Middle frontal gyrus (tissue), 1 donor: Measurements from ENCODE around the gene PRKN.

Experiments
- DNase-seq: peaks from one replicate; pipeline ENCODE4 v3.0.0-alpha.2; 2015; ENCODE audit warnings: low spot score; ENCODE audit errors: extremely low spot score

PRKN gene

DNA sequence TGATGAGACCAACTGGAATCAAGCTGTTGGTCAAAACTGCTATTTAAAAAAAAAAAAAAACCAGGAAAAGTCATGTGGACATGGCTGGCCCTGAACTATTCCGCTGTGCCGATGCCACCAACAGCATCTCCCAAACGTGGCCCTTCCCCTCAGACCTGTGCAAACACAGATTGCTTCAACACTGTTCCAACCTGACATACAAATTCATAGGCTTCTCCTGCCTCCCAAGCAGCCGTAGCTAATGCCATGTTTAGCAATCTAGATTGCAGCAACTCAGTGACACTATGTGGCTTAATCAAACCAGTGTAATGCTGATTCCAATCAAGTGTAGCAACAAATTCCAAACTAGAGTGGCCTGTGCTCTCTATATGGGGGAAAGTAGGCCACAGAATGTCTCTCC, 16.2 kb downstream of the PRKN start:
- no peak for DNase-seq

DNA sequence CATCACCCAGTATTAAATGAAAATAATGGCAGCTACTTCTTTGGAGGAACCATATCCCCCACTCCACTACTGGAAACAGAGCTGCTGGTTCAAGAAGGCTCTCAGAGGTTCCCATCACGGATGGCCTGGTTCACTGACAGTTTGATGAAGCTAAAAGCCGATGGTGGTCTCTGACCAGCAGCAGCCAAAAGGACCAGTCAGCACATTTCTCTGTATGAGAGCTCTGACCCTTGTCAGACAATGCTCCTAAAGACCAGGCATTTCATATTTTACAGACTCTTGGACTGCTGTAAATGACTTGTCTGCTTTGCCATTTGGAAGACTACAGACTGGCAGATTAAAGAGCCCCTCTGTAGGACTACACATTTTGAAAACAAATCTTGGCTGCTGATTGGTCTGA, 16.6 kb downstream of the PRKN start:
- no peak for DNase-seq

DNA sequence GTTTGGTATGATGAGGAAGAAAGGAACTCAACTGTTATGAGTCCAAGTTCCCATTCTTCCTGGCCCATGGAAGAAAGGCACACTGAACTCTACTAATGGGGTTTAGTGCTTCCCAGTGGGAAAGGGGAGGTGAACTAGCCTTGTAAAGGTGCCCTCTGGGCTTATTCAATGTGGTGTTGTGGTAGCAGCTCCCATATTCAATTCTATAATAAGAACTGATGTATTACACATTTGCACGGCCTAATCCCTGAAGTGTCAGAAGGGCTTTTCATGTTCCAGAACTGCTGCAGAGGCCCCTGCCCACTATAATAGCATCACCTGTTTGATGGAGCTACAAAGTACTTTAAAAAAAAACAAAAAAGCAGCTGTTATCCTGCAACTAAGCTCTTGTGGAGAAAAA, 17.1 kb downstream of the PRKN start:
- no peak for DNase-seq

DNA sequence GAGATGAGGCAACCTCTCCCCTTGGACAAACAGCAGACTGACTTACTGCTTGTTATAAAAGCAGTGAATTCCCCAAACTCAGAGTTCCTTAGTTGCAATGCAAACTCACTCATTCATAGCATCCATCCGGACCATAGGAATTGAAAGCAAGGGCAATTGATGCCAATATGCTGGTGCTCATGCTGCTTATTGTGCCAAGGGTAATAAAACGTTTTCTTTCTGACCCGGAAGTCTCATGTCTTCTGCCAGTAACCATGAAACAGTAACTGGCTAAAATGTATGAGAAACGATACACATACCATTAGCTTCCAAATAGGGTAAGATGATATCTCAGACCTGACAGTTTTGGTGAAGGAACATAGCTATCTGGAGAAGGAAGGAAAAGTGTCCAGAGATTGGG, 18.1 kb downstream of the PRKN start:
- no peak for DNase-seq

DNA sequence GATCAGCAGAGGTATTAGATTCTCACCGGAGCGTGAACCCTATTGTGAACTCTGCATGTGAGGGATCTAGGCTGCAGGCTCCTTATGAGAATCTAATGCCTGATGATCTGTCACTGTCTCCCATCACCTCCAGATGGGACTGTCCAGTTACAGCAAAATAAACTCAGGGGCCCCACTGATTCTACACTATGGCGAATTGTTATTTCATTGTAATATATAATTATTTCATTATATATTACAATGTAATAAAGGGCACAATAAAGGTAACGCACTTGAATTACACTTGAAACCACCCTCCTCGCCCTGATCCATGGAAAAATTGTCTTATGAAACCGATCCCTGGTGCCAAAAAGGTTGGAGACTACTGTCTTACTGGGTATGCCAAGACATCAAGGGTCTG, 18.6 kb downstream of the PRKN start:
- peak; percentile 87 for DNase-seq

DNA sequence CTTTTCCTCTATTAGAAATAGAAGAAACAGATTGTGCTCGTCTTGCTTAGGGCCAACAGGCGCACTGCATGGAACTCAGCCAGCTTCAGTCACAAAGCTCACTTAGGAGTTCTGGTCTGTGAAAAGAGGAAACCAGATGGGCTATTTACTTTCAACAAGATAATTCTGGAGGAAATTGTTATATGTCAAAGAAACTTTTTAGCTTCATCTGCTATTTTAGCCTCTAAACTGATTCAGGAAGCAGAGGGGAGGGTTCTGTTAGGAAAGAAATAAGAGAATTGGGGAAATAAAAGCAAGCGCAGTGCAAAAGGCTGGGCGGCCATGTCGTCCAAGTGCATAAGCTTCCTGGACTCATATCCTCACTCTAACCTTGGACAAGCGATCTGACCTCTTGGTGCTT, 21.3 kb downstream of the PRKN start:
- no peak for DNase-seq

DNA sequence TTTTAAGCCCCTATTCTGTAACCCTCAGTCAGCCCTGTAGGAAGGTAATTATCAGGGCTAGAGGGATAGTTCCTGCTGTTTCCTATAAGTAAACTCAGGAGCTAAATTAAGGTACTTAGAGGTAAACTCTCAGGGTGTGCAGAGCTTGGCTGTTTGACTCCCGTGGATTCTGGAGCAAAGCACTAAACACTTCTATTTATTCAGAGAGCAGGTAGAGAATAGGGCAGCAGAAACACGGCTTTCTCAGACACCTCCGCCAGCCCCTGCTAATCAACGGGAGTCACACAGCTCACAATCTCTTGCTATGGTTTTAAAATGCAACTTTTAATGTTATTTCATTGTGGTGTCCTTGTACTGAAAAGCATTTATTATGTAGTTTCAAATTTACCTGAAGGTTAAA, 21.8 kb downstream of the PRKN start:
- no peak for DNase-seq

DNA sequence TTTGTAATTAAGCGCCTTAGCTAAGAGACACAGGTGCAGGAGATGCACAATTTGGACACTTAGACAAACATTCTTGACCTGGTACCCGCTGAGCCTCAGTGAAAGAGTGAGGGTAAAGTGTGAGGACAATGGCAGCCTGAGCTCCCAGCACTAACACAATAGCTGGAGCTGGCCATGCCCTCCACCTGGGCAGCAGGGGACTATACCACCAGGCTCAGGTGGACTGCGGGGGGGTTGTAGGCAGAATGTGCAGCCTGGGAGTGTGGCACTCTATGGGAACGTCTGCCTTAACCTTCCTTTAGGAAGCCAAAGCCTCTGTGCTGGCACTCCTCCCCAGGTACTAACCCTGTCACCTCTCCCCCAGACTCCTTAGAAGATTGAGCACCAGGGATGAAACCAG, 23.6 kb downstream of the PRKN start:
- DNase-seq, result no peak

DNA sequence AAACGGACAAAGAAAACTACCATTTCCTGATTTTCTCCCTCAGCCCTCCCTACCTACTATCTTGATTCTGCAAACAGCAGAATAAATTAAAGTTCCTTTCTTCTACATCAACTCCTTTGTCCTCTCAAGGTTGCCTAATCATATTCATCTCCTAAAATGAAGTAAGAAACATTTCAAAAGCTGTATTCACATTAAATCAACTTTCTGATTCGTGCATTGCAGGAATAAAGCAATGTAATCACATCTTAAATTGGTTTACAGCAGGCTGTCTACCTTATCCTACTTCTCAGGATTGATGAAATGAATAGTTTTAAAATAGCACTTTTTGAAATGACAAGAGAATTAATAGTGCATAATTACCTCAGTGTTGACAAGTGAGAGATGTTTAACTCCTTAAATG, 25.1 kb downstream of the PRKN start:
- no peak for DNase-seq

DNA sequence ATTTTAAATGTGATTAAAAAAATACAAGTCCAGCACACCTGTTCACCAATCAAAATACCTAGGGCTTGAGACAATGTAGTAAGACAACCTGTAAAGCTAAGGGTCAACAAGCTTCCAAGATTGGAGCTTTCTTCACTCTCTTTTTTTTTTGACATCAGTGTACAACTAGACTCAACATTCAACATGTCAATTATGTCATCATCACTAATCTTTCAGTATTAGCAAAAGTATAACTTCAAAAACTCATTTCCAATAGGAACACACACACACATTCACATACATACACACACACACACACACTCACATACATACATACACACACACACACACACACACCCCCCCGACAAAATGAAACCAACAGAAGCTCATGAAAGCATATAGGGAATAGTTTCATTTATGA, 26.0 kb downstream of the PRKN start:
- no peak for DNase-seq

DNA sequence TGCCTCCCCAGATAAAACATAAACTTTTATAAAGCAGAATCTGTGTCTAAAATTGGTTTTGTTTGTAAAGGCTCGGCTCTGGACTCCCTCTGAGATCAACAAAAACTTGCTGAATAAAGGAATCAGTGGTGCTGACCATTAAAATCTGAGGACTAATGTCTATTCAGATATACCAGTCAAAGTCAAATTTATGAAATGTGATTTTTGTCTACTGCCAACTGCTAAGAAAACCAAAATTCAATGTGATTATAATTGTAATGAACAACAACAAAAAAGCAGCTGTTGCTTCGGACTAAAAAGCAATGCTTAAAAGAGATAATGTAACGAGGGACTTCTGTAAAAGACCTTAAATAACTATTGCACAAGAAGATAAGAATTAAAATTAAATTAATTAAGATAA, 26.6 kb downstream of the PRKN start:
- no peak for DNase-seq

DNA sequence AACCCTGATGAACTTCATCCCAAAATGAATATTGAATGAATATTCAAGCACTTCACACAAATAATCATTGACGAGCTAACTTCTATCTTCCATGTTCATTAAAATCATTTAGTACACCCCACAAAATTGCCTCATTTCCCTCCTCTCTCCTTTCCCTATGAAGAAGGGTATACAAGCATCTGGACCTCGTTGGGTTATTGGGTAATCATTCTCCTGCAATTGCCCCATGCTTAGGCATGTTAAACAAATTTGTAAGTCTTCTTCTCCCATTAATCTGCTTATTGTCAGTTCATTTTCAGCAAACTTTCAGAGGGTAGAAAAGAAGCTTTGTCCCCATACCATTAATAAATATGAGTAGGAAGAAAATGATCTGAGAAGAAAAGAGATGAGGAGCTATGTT, 27.6 kb downstream of the PRKN start:
- DNase-seq, result no peak

DNA sequence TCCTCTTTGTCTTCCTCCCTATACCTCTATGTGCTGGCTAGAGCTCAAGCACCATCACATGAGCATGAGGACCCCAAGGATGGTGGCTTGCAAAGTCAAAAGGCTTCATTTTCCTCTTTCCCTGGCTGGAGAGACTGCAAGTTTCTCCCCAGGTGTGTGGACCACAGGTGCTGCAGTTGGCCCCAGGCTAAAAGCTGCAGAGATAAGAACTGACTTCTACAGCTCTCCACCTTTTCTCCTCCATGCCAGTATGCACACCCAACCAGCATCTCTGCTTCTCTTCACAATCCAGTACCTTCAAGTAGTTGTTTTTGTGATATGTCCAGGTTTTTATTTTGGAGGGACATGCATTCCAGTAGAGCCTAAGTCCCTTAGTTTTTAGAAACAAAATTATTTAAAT, 29.1 kb downstream of the PRKN start:
- no peak for DNase-seq

DNA sequence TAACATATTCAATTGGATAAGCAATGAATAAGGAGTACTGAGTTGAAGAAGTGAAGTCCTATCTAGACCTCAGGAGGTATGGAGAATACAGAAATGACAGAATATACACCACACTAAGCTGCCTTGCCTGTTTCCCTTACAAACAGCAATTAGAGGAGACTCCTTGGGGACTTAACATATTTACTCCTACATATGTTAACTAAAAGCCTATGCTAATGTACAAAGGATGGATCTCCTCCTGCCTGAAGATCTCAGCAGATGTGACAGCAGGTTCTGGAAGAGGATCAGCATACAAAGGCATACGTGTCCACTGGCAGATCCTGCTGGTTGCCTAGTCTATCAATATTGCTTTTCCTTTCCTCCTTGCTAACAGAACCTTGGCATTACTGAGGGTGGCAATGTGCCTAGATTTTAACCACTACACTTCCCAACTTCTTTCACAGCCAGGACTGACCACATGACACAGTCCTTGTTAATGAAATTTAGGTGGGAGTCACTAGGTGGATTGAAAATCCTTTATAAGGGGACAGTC, 29.6 kb downstream of the PRKN start:
- DNase-seq, result no peak

DNA sequence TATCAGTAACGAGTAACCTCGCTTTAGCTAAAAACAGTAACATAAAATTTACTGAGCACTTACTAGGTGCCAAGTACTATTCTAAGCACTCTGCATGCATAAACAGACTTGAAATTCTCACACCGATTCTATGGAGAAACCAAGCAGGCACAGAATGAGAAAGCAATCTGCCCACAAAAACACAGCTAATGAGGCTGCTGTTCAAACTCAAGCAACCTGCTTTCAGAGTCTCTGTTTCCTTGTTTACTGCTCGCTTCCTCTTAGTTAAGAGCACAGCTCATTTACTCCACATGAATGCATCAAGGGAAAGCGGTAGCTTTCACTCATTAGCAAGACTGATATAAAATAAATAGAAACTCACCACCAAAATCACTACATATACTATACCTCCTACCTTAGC, 37.4 kb downstream of the PRKN start:
- DNase-seq, result no peak

DNA sequence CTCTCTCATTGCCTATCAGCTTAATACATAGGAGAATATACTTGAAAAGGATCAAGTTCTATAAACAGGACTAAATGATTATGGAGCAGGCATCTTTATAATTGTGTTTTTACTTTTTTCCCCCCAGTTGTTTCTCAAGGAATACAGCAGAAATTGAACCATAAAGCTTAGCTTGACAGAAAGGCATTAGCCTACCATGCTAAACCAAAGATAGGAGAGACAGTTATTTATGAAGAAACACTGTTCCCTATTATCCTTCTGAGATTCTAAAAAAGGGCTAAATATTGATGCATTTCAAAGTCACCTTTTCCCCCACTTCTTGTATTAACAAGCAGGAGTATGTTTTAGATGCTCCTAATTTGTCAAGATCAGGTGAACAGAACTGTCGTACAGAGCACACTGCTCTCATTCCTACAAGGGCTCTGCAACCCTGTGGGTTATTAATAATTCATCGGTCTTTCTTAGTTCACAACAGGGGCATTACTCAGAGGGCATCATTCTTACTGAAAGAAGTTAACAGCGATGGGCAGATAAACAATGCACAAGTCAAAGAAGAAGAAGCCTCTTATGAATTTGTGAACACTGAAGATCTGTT, 38.7 kb downstream of the PRKN start:
- DNase-seq, result no peak

DNA sequence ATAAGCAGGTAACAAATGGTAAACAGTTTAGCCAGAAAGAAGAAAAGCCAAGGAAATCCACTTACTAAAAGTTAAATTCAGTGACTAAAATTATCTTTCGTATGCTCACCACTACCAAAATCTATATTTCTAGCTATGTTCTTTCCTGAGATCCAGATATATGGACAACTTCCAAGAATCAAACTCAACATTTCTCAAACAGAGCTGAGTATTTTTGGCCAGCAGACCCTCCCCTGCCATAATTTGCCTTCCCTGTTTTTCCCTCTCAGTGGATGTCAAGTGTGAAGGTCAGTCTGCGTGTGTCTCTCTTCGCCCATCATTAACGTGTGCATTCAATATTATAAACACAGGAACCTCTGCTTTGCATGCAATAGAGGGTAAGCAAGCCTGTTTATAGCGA, 42.0 kb downstream of the PRKN start:
- no peak for DNase-seq

DNA sequence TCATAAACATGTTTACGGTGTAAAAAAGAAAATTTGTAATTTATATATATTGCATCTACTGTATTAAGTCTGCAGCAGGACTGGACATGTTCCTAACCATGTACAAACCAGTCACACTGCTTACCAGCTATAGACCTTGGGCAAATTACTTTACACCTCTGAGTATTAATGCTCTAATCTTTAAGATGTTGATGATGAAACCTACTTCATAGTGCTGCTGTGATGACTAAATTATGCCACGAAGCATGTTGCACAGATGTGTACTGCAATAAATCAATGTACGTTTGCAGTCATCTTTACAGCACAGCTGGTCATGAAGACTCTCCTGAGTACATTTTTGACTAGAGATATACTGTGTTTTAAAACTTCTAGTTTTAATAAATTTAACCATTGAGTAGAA, 42.6 kb downstream of the PRKN start:
- DNase-seq, result no peak

DNA sequence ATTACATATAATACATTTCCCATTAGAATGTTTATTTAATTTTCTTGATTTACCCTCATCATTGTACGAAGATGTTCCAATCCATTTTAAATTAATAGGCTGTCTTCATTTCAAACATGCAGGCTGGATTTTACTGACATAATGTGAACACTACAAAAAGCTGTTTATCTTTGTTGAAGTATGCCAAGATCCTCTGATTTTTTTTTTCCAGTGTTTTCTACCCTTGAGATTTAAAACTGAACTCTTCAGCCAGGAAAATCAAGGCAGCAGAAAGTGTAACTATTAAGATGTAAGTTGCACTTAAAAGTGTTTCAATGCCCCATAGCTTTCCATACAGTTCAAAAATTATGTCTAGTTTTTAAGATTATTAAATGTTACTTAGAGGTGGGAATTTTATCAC, 43.5 kb downstream of the PRKN start:
- DNase-seq, result no peak

DNA sequence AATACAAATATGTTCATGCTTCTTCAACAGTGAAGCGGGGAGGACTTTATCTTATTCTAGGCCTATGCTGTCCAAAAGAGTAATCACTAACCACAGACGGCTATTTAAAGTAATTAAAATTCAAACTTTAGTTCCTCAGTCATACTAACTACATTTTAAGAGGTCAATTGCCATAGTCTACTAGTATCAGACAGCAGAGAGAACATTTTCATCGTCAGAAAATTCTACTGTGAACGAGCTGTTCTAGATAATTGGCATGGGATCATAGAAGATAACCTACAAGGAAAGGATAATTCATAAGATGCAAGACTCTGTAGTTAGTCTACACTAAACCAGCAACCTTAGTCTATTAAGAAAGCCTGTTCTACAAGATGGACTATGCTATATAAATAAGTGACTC, 44.4 kb downstream of the PRKN start:
- DNase-seq, result no peak

DNA sequence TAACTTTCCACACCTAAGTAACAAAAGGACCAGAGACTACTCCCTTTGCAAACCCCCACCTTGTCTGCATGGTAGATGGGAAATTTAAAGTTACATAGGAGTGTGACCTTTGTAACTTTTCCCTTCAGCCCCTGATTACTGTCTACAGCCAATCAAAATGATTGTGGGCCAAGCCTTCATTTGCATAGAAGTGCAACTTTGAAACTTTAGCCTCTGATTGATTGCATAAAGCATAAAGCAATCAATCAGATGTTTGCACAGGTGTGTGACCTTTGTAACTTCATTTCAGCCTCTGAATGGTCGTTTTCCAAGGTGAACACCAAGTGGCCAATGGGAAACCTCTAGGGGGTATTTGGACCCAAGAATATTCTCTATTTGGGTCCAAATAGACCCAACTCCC, 46.1 kb downstream of the PRKN start:
- DNase-seq, result no peak

DNA sequence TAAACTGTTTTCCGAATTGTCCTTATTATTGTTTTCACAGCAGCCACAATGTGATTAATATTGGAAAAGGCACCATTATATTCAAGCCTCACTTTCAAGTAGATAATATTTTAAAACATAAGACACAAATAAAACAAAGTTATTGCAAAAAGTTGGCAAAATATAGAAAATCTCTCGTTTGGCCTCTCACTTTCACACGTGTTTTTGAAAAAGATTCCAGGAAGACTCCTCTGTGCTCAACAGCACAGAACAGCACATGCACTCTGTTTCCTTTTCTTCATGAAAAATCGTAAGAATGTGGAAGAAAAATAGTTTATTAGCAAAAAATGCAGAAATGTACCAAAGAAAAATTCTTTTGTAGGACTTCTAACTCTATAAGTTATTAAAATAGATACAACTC, 46.7 kb downstream of the PRKN start:
- no peak for DNase-seq

DNA sequence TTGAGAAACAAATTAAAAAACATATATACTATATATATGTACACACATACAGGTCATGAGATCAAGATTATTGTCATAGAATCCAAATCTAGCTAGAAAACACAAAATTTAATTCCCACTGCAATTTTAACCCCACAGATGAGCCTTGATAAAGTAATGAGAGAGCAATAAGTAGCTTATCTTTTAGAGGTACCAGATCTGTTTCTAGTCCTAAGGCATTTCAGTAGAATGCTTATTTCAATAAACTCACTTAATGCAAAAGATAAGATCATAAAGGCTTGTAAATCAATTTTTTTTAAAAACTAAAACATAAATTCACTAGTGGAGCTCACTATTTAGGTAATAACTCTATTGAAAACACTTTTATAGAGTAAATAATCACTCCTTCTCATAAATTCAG, 47.2 kb downstream of the PRKN start:
- no peak for DNase-seq

DNA sequence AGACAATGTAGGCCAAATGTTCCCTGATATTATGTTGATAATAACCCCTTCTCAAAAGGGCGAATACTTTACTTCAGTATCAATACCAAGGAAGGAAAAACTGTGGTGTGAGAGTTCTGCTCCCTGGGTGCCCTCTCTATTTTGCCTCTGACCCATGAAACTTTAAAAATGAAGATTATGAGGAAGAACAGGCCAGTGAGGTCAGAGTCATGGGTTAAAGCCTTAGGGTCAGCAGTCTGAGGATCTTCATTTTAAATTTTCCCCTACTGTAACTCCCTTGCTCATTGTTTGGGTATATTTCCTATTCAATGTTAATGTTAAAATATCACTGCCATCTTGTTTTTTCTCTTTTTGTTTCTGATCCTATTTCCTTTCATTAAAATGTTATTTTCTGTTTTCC, 47.9 kb downstream of the PRKN start:
- DNase-seq, result no peak
